GM12878 (cell line): ENCODE measurements around the gene CD207. TPM values are rescaled to one million over a fixed set of nuclear protein-coding genes. Genes with fewer than 3 reads are reported as not detected.

Experiments
- CUX1 ChIP-seq: IDR thresholded peaks from 2 replicates; pipeline ENCODE4 v1.6.1; 2012; ENCODE audit warnings: improper control_type of control experiment, low read depth, low read length; ENCODE audit not compliant: insufficient replicate concordance
- TCF3 ChIP-seq: IDR thresholded peaks from 2 replicates; pipeline ENCODE4 v1.6.1; 2012; ENCODE audit warnings: low read depth, mild to moderate bottlenecking, low read length, borderline replicate concordance; ENCODE audit not compliant: insufficient read depth
- polyA plus RNA-seq, 11 experiments: library from polyadenylated mRNA; depleted of rRNA in 4 of 11; unstranded in 6 of 11; stranded (reverse) in 5 of 11; fragments of >200 nt; fragmentation: Nextera tagmentation in 4 of 11; fragmentation: Illumina TruSeq in 1 of 11; extraction: Ambion mirVana in 4 of 11; extraction: Trizol in 1 of 11; gene quantifications; 1 replicate in 1 of 11; 2 replicates in 10 of 11; pipeline versions ENCODE4 v1.2.1 to v1.2.3, GENCODE V29; 2011 to 2016; ENCODE audit warnings: inconsistent platforms in 2 of 11, missing spikeins in 2 of 11, low read depth in 1 of 11
- small RNA-seq: library from RNA; depleted of rRNA; stranded (forward); fragments of <200 nt; gene quantifications from one replicate; pipeline ENCODE3, GENCODE V24; 2014
- total RNA-seq, 4 experiments: library from RNA; depleted of rRNA in 3 of 4; stranded (reverse); fragments of >200 nt in 3 of 4; fragmentation: Illumina TruSeq in 1 of 4; extraction: Trizol in 1 of 4; gene quantifications; 2 replicates each; pipeline versions ENCODE4 v1.2.1 to v1.2.3, GENCODE V29; 2013 to 2021
- TF ChIP-seq, protein P1 (sequence below): fragments of 450-650 bp; IDR thresholded peaks from 2 replicates; pipeline ENCODE4 v1.6.1; 2017; ENCODE audit warnings: antibody characterized with exemption, mild to moderate bottlenecking, moderate library complexity
- TF ChIP-seq, protein P2 (sequence below): fragments of 450-650 bp; IDR thresholded peaks from 2 replicates; pipeline ENCODE4 v1.6.1; 2017; ENCODE audit warnings: low read depth, mild to moderate bottlenecking, moderate library complexity

CD207 gene
- total and polyA plus RNA-seq, 10 of the 15 experiments (the other 5 are each of a cell fraction or from before 2014, with no cell fraction given) = not detected

- TF ChIP-seq CUX1 (no peak), TCF3 (no peak)
- TF ChIP-seq, protein P1, sequence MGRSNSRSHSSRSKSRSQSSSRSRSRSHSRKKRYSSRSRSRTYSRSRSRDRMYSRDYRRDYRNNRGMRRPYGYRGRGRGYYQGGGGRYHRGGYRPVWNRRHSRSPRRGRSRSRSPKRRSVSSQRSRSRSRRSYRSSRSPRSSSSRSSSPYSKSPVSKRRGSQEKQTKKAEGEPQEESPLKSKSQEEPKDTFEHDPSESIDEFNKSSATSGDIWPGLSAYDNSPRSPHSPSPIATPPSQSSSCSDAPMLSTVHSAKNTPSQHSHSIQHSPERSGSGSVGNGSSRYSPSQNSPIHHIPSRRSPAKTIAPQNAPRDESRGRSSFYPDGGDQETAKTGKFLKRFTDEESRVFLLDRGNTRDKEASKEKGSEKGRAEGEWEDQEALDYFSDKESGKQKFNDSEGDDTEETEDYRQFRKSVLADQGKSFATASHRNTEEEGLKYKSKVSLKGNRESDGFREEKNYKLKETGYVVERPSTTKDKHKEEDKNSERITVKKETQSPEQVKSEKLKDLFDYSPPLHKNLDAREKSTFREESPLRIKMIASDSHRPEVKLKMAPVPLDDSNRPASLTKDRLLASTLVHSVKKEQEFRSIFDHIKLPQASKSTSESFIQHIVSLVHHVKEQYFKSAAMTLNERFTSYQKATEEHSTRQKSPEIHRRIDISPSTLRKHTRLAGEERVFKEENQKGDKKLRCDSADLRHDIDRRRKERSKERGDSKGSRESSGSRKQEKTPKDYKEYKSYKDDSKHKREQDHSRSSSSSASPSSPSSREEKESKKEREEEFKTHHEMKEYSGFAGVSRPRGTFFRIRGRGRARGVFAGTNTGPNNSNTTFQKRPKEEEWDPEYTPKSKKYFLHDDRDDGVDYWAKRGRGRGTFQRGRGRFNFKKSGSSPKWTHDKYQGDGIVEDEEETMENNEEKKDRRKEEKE = no peak
- TF ChIP-seq, protein P2, sequence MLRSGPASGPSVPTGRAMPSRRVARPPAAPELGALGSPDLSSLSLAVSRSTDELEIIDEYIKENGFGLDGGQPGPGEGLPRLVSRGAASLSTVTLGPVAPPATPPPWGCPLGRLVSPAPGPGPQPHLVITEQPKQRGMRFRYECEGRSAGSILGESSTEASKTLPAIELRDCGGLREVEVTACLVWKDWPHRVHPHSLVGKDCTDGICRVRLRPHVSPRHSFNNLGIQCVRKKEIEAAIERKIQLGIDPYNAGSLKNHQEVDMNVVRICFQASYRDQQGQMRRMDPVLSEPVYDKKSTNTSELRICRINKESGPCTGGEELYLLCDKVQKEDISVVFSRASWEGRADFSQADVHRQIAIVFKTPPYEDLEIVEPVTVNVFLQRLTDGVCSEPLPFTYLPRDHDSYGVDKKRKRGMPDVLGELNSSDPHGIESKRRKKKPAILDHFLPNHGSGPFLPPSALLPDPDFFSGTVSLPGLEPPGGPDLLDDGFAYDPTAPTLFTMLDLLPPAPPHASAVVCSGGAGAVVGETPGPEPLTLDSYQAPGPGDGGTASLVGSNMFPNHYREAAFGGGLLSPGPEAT = no peak
These were observed 51.3 kb downstream of the CD207 start (continued) for GRCh38 chr2:70784320-70784719.

Small RNAs within 50 kb of the gene (small RNA-seq; reads per million reads assigned to genes)
- gene HMGN2P21 = not detected

Other genes with a start within 250 kb of the CD207 start
Only the 7 nearest of the 8 such genes appear.
- not detected in 2 replicates for gene ADD2, start 67.6 kb downstream of the CD207 start, total RNA-seq (2014; rRNA removed)
- not detected in 2 replicates for gene ADD2, start 67.6 kb downstream of the CD207 start, total RNA-seq (2014; rRNA removed; fragmentation: Illumina TruSeq; extraction: Trizol)
- 0.08 and 0.19 TPM in 2 replicates for gene ADD2, start 67.6 kb downstream of the CD207 start, total RNA-seq (2021)
- not detected in 2 replicates for gene ADD2, start 67.6 kb downstream of the CD207 start, polyA plus RNA-seq (2011; rRNA removed)
- not detected in 2 replicates for gene ADD2, start 67.6 kb downstream of the CD207 start, polyA plus RNA-seq (2014; fragmentation: Illumina TruSeq; extraction: Trizol)
- gene ADD2, start 67.6 kb downstream of the CD207 start, polyA plus RNA-seq (2014; fragmentation: Nextera tagmentation; extraction: Ambion mirVana) = not detected
- gene ADD2, start 67.6 kb downstream of the CD207 start, polyA plus RNA-seq (2014; rRNA removed) = not detected in 2 replicates
- under 1 TPM; 0.05 to 0.13 TPM for gene ADD2, start 67.6 kb downstream of the CD207 start, polyA plus RNA-seq (2016; fragmentation: Nextera tagmentation; extraction: Ambion mirVana)
- gene FIGLA, start 45.2 kb downstream of the CD207 start, total RNA-seq (2014; rRNA removed) = not detected in 2 replicates
- not detected in 2 replicates for gene FIGLA, start 45.2 kb downstream of the CD207 start, total RNA-seq (2014; rRNA removed; fragmentation: Illumina TruSeq; extraction: Trizol)
- gene FIGLA, start 45.2 kb downstream of the CD207 start, total RNA-seq (2021) = not detected in 2 replicates
- gene FIGLA, start 45.2 kb downstream of the CD207 start, polyA plus RNA-seq (2011; rRNA removed) = not detected in 2 replicates
- not detected in 2 replicates for gene FIGLA, start 45.2 kb downstream of the CD207 start, polyA plus RNA-seq (2014; fragmentation: Illumina TruSeq; extraction: Trizol)
- not detected for gene FIGLA, start 45.2 kb downstream of the CD207 start, polyA plus RNA-seq (2014; fragmentation: Nextera tagmentation; extraction: Ambion mirVana)
- not detected in 2 replicates for gene FIGLA, start 45.2 kb downstream of the CD207 start, polyA plus RNA-seq (2014; rRNA removed)
- not detected for gene FIGLA, start 45.2 kb downstream of the CD207 start, polyA plus RNA-seq (2016; fragmentation: Nextera tagmentation; extraction: Ambion mirVana)
- not detected in 2 replicates for gene CLEC4F, start 15.2 kb downstream of the CD207 start, total RNA-seq (2014; rRNA removed)
- not detected in 2 replicates for gene CLEC4F, start 15.2 kb downstream of the CD207 start, total RNA-seq (2014; rRNA removed; fragmentation: Illumina TruSeq; extraction: Trizol)
- gene CLEC4F, start 15.2 kb downstream of the CD207 start, total RNA-seq (2021) = not detected in 2 replicates
- gene CLEC4F, start 15.2 kb downstream of the CD207 start, polyA plus RNA-seq (2011; rRNA removed) = 0.03 TPM in 1 of 2 replicates, not detected in the other
- not detected in 2 replicates for gene CLEC4F, start 15.2 kb downstream of the CD207 start, polyA plus RNA-seq (2014; fragmentation: Illumina TruSeq; extraction: Trizol)
- not detected for gene CLEC4F, start 15.2 kb downstream of the CD207 start, polyA plus RNA-seq (2014; fragmentation: Nextera tagmentation; extraction: Ambion mirVana)
- not detected in 2 replicates for gene CLEC4F, start 15.2 kb downstream of the CD207 start, polyA plus RNA-seq (2014; rRNA removed)
- not detected for gene CLEC4F, start 15.2 kb downstream of the CD207 start, polyA plus RNA-seq (2016; fragmentation: Nextera tagmentation; extraction: Ambion mirVana)
- not detected in 2 replicates for gene VAX2, start 64.8 kb upstream of the CD207 start, total RNA-seq (2014; rRNA removed)
- gene VAX2, start 64.8 kb upstream of the CD207 start, total RNA-seq (2014; rRNA removed; fragmentation: Illumina TruSeq; extraction: Trizol) = not detected in 2 replicates
- not detected in 2 replicates for gene VAX2, start 64.8 kb upstream of the CD207 start, total RNA-seq (2021)
- gene VAX2, start 64.8 kb upstream of the CD207 start, polyA plus RNA-seq (2011; rRNA removed) = not detected in 2 replicates
- not detected in 2 replicates for gene VAX2, start 64.8 kb upstream of the CD207 start, polyA plus RNA-seq (2014; fragmentation: Illumina TruSeq; extraction: Trizol)
- gene VAX2, start 64.8 kb upstream of the CD207 start, polyA plus RNA-seq (2014; fragmentation: Nextera tagmentation; extraction: Ambion mirVana) = not detected
- gene VAX2, start 64.8 kb upstream of the CD207 start, polyA plus RNA-seq (2014; rRNA removed) = not detected in 2 replicates
- gene VAX2, start 64.8 kb upstream of the CD207 start, polyA plus RNA-seq (2016; fragmentation: Nextera tagmentation; extraction: Ambion mirVana) = not detected
- gene ATP6V1B1, start 100.1 kb upstream of the CD207 start, total RNA-seq (2014; rRNA removed) = not detected in 2 replicates
- gene ATP6V1B1, start 100.1 kb upstream of the CD207 start, total RNA-seq (2014; rRNA removed; fragmentation: Illumina TruSeq; extraction: Trizol) = not detected in 2 replicates
- gene ATP6V1B1, start 100.1 kb upstream of the CD207 start, total RNA-seq (2021) = not detected in 2 replicates
- gene ATP6V1B1, start 100.1 kb upstream of the CD207 start, polyA plus RNA-seq (2011; rRNA removed) = not detected in 2 replicates
- not detected in 2 replicates for gene ATP6V1B1, start 100.1 kb upstream of the CD207 start, polyA plus RNA-seq (2014; fragmentation: Illumina TruSeq; extraction: Trizol)
- gene ATP6V1B1, start 100.1 kb upstream of the CD207 start, polyA plus RNA-seq (2014; fragmentation: Nextera tagmentation; extraction: Ambion mirVana) = not detected
- gene ATP6V1B1, start 100.1 kb upstream of the CD207 start, polyA plus RNA-seq (2014; rRNA removed) = not detected in 2 replicates
- not detected for gene ATP6V1B1, start 100.1 kb upstream of the CD207 start, polyA plus RNA-seq (2016; fragmentation: Nextera tagmentation; extraction: Ambion mirVana)
- 0.11 TPM in 1 of 2 replicates, not detected in the other for gene ANKRD53, start 142.8 kb upstream of the CD207 start, total RNA-seq (2014; rRNA removed)
- gene ANKRD53, start 142.8 kb upstream of the CD207 start, total RNA-seq (2014; rRNA removed; fragmentation: Illumina TruSeq; extraction: Trizol) = not detected in 2 replicates
- gene ANKRD53, start 142.8 kb upstream of the CD207 start, total RNA-seq (2021) = not detected in 2 replicates
- 0.04 TPM in 1 of 2 replicates, not detected in the other for gene ANKRD53, start 142.8 kb upstream of the CD207 start, polyA plus RNA-seq (2011; rRNA removed)
- gene ANKRD53, start 142.8 kb upstream of the CD207 start, polyA plus RNA-seq (2014; fragmentation: Illumina TruSeq; extraction: Trizol) = not detected in 2 replicates
- under 1 TPM in 1 of 2 experiments, not detected in 1; 0.04 TPM for gene ANKRD53, start 142.8 kb upstream of the CD207 start, polyA plus RNA-seq (2014; fragmentation: Nextera tagmentation; extraction: Ambion mirVana)
- gene ANKRD53, start 142.8 kb upstream of the CD207 start, polyA plus RNA-seq (2014; rRNA removed) = 0.04 TPM in 1 of 2 replicates, not detected in the other
- not detected for gene ANKRD53, start 142.8 kb upstream of the CD207 start, polyA plus RNA-seq (2016; fragmentation: Nextera tagmentation; extraction: Ambion mirVana)
- gene TEX261, start 159.1 kb upstream of the CD207 start, total RNA-seq (2014; rRNA removed) = 21.1 and 22.3 TPM in 2 replicates
- gene TEX261, start 159.1 kb upstream of the CD207 start, total RNA-seq (2014; rRNA removed; fragmentation: Illumina TruSeq; extraction: Trizol) = 25.6 and 29.7 TPM in 2 replicates
- 37.5 and 46.7 TPM in 2 replicates for gene TEX261, start 159.1 kb upstream of the CD207 start, total RNA-seq (2021)
- gene TEX261, start 159.1 kb upstream of the CD207 start, polyA plus RNA-seq (2011; rRNA removed) = 57.0 and 75.6 TPM in 2 replicates
- 59.5 and 64.9 TPM in 2 replicates for gene TEX261, start 159.1 kb upstream of the CD207 start, polyA plus RNA-seq (2014; fragmentation: Illumina TruSeq; extraction: Trizol)
- 10 to 100 TPM in 1 of 2 experiments, 1 to 10 TPM in 1; 5.5 to 11.1 TPM for gene TEX261, start 159.1 kb upstream of the CD207 start, polyA plus RNA-seq (2014; fragmentation: Nextera tagmentation; extraction: Ambion mirVana)
- 41.3 and 45.9 TPM in 2 replicates for gene TEX261, start 159.1 kb upstream of the CD207 start, polyA plus RNA-seq (2014; rRNA removed)
- gene TEX261, start 159.1 kb upstream of the CD207 start, polyA plus RNA-seq (2016; fragmentation: Nextera tagmentation; extraction: Ambion mirVana) = 10 to 100 TPM; 39.4 to 45.1 TPM